ENCODE results near the gene TLE3.

DNA sequence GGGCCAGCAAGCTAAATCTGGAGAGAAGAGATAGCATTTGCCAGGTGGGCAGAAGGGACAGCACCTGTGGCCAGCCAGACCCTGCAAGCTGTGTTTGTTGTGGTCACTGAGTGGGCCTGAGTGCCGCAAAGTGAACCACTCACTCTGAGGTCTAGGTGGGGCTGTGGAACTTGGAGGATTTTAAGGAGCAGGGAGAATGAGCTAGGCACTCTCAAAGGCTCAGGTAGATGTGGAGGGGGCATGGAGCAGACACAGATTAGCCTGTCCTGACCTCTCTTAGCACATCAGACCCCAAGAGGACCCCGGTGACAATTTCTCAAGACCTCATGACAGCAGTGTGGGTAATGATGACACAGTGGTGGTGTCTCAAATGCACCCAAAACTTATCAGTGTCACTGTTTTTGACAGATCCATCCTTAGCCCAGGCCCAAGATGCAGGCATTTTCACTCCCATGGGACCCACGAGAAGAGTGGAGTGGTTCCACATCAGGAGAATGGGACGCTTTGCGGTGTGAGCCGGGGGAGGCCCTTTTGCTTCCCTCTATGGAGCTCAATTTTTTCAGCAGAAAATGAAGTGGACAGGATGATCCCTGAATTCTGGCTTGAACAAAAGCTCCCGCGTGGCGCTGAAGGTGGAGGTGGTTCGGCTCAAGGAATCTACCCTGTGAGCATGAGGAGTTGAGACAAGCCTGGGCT lies 43.8 kb upstream of the TLE3 start:
- TF ChIP-seq CTCF (IDR thresholded peaks at IDR 0.05) (no peak), POLR2A (IDR thresholded peaks at IDR 0.05) (no peak), EP300 (IDR thresholded peaks at IDR 0.05) (no peak), POLR2AphosphoS5 (IDR thresholded peaks at IDR 0.05) (no peak)
